PFSK-1 (cell line): ENCODE results near the gene HFE.

Experiments used
- POLR2AphosphoS5 ChIP-seq: IDR thresholded peaks from 2 replicates; pipeline ENCODE4 v1.6.1; 2012; ENCODE audit warnings: low read depth, mild to moderate bottlenecking, control low read depth, low read length, moderate library complexity
- TAF1 ChIP-seq: IDR thresholded peaks from 2 replicates; pipeline ENCODE4 v1.6.1; 2012; ENCODE audit warnings: low read length, control low read depth, borderline replicate concordance; ENCODE audit not compliant: insufficient read depth
- TF ChIP-seq, protein P1 (sequence below), 2 experiments: IDR thresholded peaks; 2 replicates each; pipeline versions ENCODE4 v1.6.1 to v1.8.0; 2011 to 2012; ENCODE audit warnings: low read depth in 2 of 2, low read length in 2 of 2, control low read depth in 1 of 2, inconsistent platforms in 1 of 2, mild to moderate bottlenecking in 1 of 2, moderate library complexity in 1 of 2; ENCODE audit not compliant: insufficient read depth in 1 of 2

- TF ChIP-seq, protein P1, sequence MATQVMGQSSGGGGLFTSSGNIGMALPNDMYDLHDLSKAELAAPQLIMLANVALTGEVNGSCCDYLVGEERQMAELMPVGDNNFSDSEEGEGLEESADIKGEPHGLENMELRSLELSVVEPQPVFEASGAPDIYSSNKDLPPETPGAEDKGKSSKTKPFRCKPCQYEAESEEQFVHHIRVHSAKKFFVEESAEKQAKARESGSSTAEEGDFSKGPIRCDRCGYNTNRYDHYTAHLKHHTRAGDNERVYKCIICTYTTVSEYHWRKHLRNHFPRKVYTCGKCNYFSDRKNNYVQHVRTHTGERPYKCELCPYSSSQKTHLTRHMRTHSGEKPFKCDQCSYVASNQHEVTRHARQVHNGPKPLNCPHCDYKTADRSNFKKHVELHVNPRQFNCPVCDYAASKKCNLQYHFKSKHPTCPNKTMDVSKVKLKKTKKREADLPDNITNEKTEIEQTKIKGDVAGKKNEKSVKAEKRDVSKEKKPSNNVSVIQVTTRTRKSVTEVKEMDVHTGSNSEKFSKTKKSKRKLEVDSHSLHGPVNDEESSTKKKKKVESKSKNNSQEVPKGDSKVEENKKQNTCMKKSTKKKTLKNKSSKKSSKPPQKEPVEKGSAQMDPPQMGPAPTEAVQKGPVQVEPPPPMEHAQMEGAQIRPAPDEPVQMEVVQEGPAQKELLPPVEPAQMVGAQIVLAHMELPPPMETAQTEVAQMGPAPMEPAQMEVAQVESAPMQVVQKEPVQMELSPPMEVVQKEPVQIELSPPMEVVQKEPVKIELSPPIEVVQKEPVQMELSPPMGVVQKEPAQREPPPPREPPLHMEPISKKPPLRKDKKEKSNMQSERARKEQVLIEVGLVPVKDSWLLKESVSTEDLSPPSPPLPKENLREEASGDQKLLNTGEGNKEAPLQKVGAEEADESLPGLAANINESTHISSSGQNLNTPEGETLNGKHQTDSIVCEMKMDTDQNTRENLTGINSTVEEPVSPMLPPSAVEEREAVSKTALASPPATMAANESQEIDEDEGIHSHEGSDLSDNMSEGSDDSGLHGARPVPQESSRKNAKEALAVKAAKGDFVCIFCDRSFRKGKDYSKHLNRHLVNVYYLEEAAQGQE (IDR thresholded peaks at IDR 0.05; ENCODE audit: insufficient read depth in 1 of 2, low read depth in 2 of 2, low read length in 2 of 2), result no peak
- TF ChIP-seq TAF1, result no peak
- TF ChIP-seq POLR2AphosphoS5, result no peak
These were observed 17.4 kb downstream of the HFE start for GRCh38 chr6:26104457-26105108.
